Measurements from ENCODE around the gene COG6.

COG6 gene

DNA sequence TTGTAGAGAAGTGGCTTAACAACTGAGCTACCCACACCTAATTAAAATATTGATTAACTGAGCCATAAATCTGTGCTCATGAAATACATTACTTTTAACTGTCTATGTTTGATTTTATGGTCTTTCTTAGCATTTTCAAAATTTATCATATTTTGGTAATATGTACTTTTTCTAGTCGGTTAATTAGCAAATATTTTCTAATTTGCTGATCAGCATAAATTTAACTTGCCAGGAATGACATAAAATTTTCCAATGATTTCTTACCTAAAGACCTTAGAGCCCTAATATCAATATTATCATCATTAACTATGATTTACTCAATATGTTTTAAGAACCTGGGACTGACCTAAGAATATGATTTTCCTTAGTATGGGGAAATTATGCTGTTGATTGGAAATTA, 19.9 kb upstream of the COG6 start:
- Histone ChIP-seq H4K20me1 (ENCODE audit: insufficient read depth, low read length) (no peaks in the 10 kb centered on the region), H3K4me1 (ENCODE audit: low read length) (no peaks in the 10 kb centered on the region), H3K79me2 (ENCODE audit: low read length) (no peaks in the 10 kb centered on the region), H3K9me3 (replicated peaks; ENCODE audit: insufficient read depth, low read length) (no peaks in the 10 kb centered on the region), H3K9me2 (replicated peaks; ENCODE audit: insufficient read depth, low read length) (no peaks in the 10 kb centered on the region), H3K4me2 (ENCODE audit: low read depth, low read length) (no peak overlapping the region), H3K27me3 (replicated peaks; ENCODE audit: insufficient read depth, low read length) (no peaks in the 10 kb centered on the region), H3F3A (ENCODE audit: insufficient read depth, low read length) (no peaks in the 10 kb centered on the region), H3K9ac (ENCODE audit: low read length) (no peak overlapping the region), H3K27ac (ENCODE audit: low read length) (no peak overlapping the region), H2AFZ (ENCODE audit: low read length) (no peak overlapping the region), H3K4me3 (ENCODE audit: low read length) (no peak overlapping the region), H3K36me3 (replicated peaks; ENCODE audit: insufficient read depth, low read length) (no peaks in the 10 kb centered on the region)
- no peak for TF ChIP-seq EZH2 (optimal IDR thresholded peaks at IDR 0.05; ENCODE audit: low read depth, low read length)
- no peak for DNase-seq

DNA sequence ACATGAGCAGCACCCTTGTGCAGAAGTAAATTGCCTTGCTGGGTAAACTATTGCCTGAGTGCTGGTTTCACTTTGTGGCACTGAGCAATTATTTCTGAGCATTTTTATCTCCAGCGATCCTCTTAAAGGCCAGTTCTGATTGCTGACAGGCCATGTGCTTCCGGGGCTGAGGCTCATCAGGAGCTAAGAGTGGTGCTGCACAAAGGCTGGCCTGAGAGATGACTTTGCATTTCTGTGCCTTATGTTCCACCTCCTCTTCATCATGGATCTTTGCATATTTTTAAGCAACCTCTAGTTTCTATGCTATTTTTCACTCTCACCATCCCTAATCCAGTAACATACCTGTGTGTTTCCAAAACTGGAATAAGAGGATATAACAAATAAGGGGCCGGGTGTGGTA, 17.6 kb upstream of the COG6 start:
- H4K20me1 ChIP-seq (ENCODE audit: insufficient read depth, low read length): no peaks in the 10 kb centered on the region
- H3K9me2 ChIP-seq (replicated peaks; ENCODE audit: insufficient read depth, low read length): no peaks in the 10 kb centered on the region
- no peak overlapping the region for H3K4me3 ChIP-seq (ENCODE audit: low read length)
- H3K4me2 ChIP-seq (ENCODE audit: low read depth, low read length): no peak overlapping the region
- no peak for DNase-seq
- H3K27me3 ChIP-seq (replicated peaks; ENCODE audit: insufficient read depth, low read length): no peaks in the 10 kb centered on the region
- H3K9me3 ChIP-seq (replicated peaks; ENCODE audit: insufficient read depth, low read length): no peaks in the 10 kb centered on the region
- no peak for TF ChIP-seq EZH2phosphoT487 (IDR thresholded peaks at IDR 0.05; ENCODE audit: low read length)
- TF ChIP-seq, protein P1, sequence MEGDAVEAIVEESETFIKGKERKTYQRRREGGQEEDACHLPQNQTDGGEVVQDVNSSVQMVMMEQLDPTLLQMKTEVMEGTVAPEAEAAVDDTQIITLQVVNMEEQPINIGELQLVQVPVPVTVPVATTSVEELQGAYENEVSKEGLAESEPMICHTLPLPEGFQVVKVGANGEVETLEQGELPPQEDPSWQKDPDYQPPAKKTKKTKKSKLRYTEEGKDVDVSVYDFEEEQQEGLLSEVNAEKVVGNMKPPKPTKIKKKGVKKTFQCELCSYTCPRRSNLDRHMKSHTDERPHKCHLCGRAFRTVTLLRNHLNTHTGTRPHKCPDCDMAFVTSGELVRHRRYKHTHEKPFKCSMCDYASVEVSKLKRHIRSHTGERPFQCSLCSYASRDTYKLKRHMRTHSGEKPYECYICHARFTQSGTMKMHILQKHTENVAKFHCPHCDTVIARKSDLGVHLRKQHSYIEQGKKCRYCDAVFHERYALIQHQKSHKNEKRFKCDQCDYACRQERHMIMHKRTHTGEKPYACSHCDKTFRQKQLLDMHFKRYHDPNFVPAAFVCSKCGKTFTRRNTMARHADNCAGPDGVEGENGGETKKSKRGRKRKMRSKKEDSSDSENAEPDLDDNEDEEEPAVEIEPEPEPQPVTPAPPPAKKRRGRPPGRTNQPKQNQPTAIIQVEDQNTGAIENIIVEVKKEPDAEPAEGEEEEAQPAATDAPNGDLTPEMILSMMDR (IDR thresholded peaks at IDR 0.05; ENCODE audit: low read length): no peak
- no peak for TF ChIP-seq EZH2 (optimal IDR thresholded peaks at IDR 0.05; ENCODE audit: low read depth, low read length)
- H3K27ac ChIP-seq (ENCODE audit: low read length): no peak overlapping the region
- no peaks in the 10 kb centered on the region for H3K79me2 ChIP-seq (ENCODE audit: low read length)
- H3K36me3 ChIP-seq (replicated peaks; ENCODE audit: insufficient read depth, low read length): no peaks in the 10 kb centered on the region
- H2AFZ ChIP-seq (ENCODE audit: low read length): no peak overlapping the region
- no peaks in the 10 kb centered on the region for H3F3A ChIP-seq (ENCODE audit: insufficient read depth, low read length)
- no peaks in the 10 kb centered on the region for H3K4me1 ChIP-seq (ENCODE audit: low read length)
- no peak overlapping the region for H3K9ac ChIP-seq (ENCODE audit: low read length)

DNA sequence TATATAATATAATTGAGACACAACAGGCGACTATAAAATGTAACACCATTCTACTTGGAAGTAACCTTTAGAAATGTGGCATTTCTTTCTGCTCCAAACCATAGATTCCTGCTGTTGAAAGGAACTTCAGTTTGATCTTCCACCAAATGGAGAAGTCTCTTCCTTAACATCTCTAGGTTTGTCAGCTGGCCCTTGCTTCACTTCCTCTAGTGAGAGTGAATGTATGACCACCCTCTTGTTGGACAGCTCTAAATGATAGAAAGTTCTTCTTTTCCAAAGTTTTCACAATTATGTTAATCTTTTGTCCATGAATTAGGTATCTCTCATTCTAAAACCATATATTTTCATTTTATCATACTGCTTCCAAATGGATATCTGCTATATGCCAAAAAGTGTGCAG, 13.8 kb upstream of the COG6 start:
- no peaks in the 10 kb centered on the region for H4K20me1 ChIP-seq (ENCODE audit: insufficient read depth, low read length)
- H3K79me2 ChIP-seq (ENCODE audit: low read length): no peaks in the 10 kb centered on the region
- no peaks in the 10 kb centered on the region for H3K36me3 ChIP-seq (replicated peaks; ENCODE audit: insufficient read depth, low read length)
- no peak overlapping the region for H3K4me3 ChIP-seq (ENCODE audit: low read length)
- H3K27ac ChIP-seq (ENCODE audit: low read length): no peak overlapping the region
- H3K4me2 ChIP-seq (ENCODE audit: low read depth, low read length): no peak overlapping the region
- H3K9me3 ChIP-seq (replicated peaks; ENCODE audit: insufficient read depth, low read length): no peaks in the 10 kb centered on the region
- no peak overlapping the region for H2AFZ ChIP-seq (ENCODE audit: low read length)
- no peak overlapping the region for H3K9ac ChIP-seq (ENCODE audit: low read length)
- no peaks in the 10 kb centered on the region for H3F3A ChIP-seq (ENCODE audit: insufficient read depth, low read length)
- H3K4me1 ChIP-seq (ENCODE audit: low read length): no peaks in the 10 kb centered on the region
- TF ChIP-seq, protein P1 (IDR thresholded peaks at IDR 0.05; ENCODE audit: low read length): no peak
- no peak for TF ChIP-seq EZH2 (optimal IDR thresholded peaks at IDR 0.05; ENCODE audit: low read depth, low read length)
- no peak for TF ChIP-seq EZH2phosphoT487 (IDR thresholded peaks at IDR 0.05; ENCODE audit: low read length)
- H3K9me2 ChIP-seq (replicated peaks; ENCODE audit: insufficient read depth, low read length): no peaks in the 10 kb centered on the region
- DNase-seq: no peak
- H3K27me3 ChIP-seq (replicated peaks; ENCODE audit: insufficient read depth, low read length): no peaks in the 10 kb centered on the region

DNA sequence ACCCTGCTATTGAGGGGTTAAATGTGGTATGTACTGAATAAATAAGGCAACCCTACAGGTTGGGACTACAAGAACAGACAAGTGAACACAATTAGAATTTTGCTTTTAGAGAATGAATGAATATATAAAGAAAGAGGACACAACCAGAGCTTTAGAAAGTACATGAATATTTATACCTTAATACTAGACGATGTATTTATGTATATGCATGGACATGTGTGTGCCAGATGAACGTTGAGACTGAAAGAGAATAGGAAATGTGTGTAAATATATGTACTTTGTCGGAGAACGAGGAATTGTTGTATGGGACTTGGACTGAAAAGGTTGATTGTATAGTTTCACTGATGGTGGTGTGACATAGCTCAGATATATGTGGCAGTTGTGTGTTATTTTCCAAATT, 9.3 kb upstream of the COG6 start:
- DNase-seq: no peak
- H3K9me3 ChIP-seq (replicated peaks; ENCODE audit: insufficient read depth, low read length): no peaks in the 10 kb centered on the region
- H3K4me1 ChIP-seq (ENCODE audit: low read length): no peaks in the 10 kb centered on the region
- H3K27me3 ChIP-seq (replicated peaks; ENCODE audit: insufficient read depth, low read length): no peaks in the 10 kb centered on the region
- no peak overlapping the region for H3K4me3 ChIP-seq (ENCODE audit: low read length)
- no peaks in the 10 kb centered on the region for H3F3A ChIP-seq (ENCODE audit: insufficient read depth, low read length)
- H3K27ac ChIP-seq (ENCODE audit: low read length): no peak overlapping the region
- H3K9me2 ChIP-seq (replicated peaks; ENCODE audit: insufficient read depth, low read length): no peaks in the 10 kb centered on the region
- H3K36me3 ChIP-seq (replicated peaks; ENCODE audit: insufficient read depth, low read length): no peaks in the 10 kb centered on the region
- no peak overlapping the region for H3K4me2 ChIP-seq (ENCODE audit: low read depth, low read length)
- TF ChIP-seq, protein P1 (IDR thresholded peaks at IDR 0.05; ENCODE audit: low read length): no peak
- no peak for TF ChIP-seq EZH2phosphoT487 (IDR thresholded peaks at IDR 0.05; ENCODE audit: low read length)
- no peak overlapping the region for H3K9ac ChIP-seq (ENCODE audit: low read length)
- no peaks in the 10 kb centered on the region for H3K79me2 ChIP-seq (ENCODE audit: low read length)
- H2AFZ ChIP-seq (ENCODE audit: low read length): no peak overlapping the region
- H4K20me1 ChIP-seq (ENCODE audit: insufficient read depth, low read length): no peaks in the 10 kb centered on the region

All from MM.1S (cell line).